SK-N-MC (cell line): ENCODE data around the gene F12.

Source experiments
- DNase-seq: peaks from one replicate; pipeline ENCODE4 v3.0.0-alpha.2; 2011; ENCODE audit warnings: low read depth, low spot score
- H3K27ac ChIP-seq: fragments of 200-600 bp; sonication (generic); 2 replicates; pipeline ENCODE4 v1.5.1; 2016; ENCODE audit warnings: mixed run types
- H3K36me3 ChIP-seq: fragments of 200-600 bp; sonication (generic); 2 replicates; pipeline ENCODE4 v1.6.1; 2017; ENCODE audit warnings: antibody characterized with exemption, low read length, mixed read lengths; ENCODE audit not compliant: insufficient read depth
- H3K4me3 ChIP-seq: fragments of 200-600 bp; sonication (generic); 2 replicates; pipeline ENCODE4 v1.5.1; 2016
- H3K9ac ChIP-seq: fragments of 200-600 bp; sonication (generic); 2 replicates; pipeline ENCODE4 v1.8.0; 2017; ENCODE audit warnings: mixed run types, mixed read lengths; ENCODE audit not compliant: insufficient read length
- H3K9me3 ChIP-seq: fragments of 200-600 bp; sonication (generic); 2 replicates; pipeline ENCODE4 v1.6.1; 2017; ENCODE audit warnings: low read depth, mild to moderate bottlenecking, antibody characterized with exemption, low read length, moderate library complexity, mixed read lengths
- EZH2 ChIP-seq: fragments of 200-600 bp; sonication (generic); IDR thresholded peaks from one replicate; pipeline ENCODE4 v1.6.1; 2017; ENCODE audit warnings: antibody characterized with exemption
- FOXP2 ChIP-seq: optimal IDR thresholded peaks from 2 replicates; pipeline ENCODE3; 2011; ENCODE audit warnings: mild to moderate bottlenecking, moderate library complexity; ENCODE audit not compliant: insufficient read depth; ENCODE audit errors: extremely low read length, control extremely low read depth
- POLR2AphosphoS5 ChIP-seq: IDR thresholded peaks from 2 replicates; pipeline ENCODE4 v1.6.1; 2012; ENCODE audit warnings: mild to moderate bottlenecking, low read depth, low read length, borderline replicate concordance

The F12 gene

GRCh38 chr5:177412603-177413233 lies 3.4 kb upstream of the F12 start:
- no peak for TF ChIP-seq POLR2AphosphoS5
- no peak for TF ChIP-seq FOXP2
- TF ChIP-seq EZH2, result no peak
- no peak overlapping the region for H3K9ac ChIP-seq

GRCh38 chr5:177410575-177410974 lies 1.2 kb upstream of the F12 start:
- no peak for TF ChIP-seq POLR2AphosphoS5
- no peak for TF ChIP-seq EZH2
- TF ChIP-seq FOXP2, result no peak
- no peak overlapping the region for H3K9ac ChIP-seq
- no peak overlapping the region for H3K4me3 ChIP-seq
- no peak overlapping the region for H3K27ac ChIP-seq
- DNase-seq, result no peak
- no peaks in the 10 kb centered on the region for H3K36me3 ChIP-seq
- H3K9me3 ChIP-seq, result no peaks in the 10 kb centered on the region

More at GRCh38 chr5:177412603-177413233, 3.4 kb upstream of the F12 start:
- DNase-seq, result no peak
- Histone ChIP-seq H3K9me3 (no peaks in the 10 kb centered on the region), H3K36me3 (no peaks in the 10 kb centered on the region), H3K4me3 (no peak overlapping the region), H3K27ac (no peak overlapping the region)

GRCh38 chr5:177405805-177406204 lies 3.6 kb downstream of the F12 start:
- H3K4me3 ChIP-seq, result no peak overlapping the region
- H3K9ac ChIP-seq, result no peak overlapping the region
- DNase-seq, result no peak
- no peaks in the 10 kb centered on the region for H3K36me3 ChIP-seq
- no peak overlapping the region for H3K27ac ChIP-seq
- TF ChIP-seq EZH2 (no peak), POLR2AphosphoS5 (no peak), FOXP2 (no peak)
- H3K9me3 ChIP-seq, result no peaks in the 10 kb centered on the region

GRCh38 chr5:177405312-177405711 lies 4.1 kb downstream of the F12 start:
- no peak overlapping the region for H3K4me3 ChIP-seq
- no peaks in the 10 kb centered on the region for H3K9me3 ChIP-seq
- no peak for DNase-seq
- H3K27ac ChIP-seq, result no peak overlapping the region
- TF ChIP-seq FOXP2 (no peak), POLR2AphosphoS5 (no peak)
- H3K9ac ChIP-seq, result no peak overlapping the region
- no peaks in the 10 kb centered on the region for H3K36me3 ChIP-seq

- Histone ChIP-seq H3K9ac (no peak overlapping the region), H3K4me3 (peak overlapping the region; percentile 78), H3K9me3 (no peaks in the 10 kb centered on the region), H3K27ac (no peak overlapping the region), H3K36me3 (no peaks in the 10 kb centered on the region)
- DNase-seq, result no peak
- no peak for TF ChIP-seq POLR2AphosphoS5
- no peak for TF ChIP-seq EZH2
- TF ChIP-seq FOXP2, result no peak
Observed at GRCh38 chr5:177404641-177405179, 4.7 kb downstream of the F12 start.

GRCh38 chr5:177403792-177404640 lies 5.3 kb downstream of the F12 start:
- TF ChIP-seq FOXP2 (no peak), POLR2AphosphoS5 (no peak), EZH2 (no peak)
- DNase-seq, result no peak
- Histone ChIP-seq H3K4me3 (peak overlapping the region; percentile 78), H3K36me3 (no peaks in the 10 kb centered on the region), H3K9ac (no peak overlapping the region), H3K9me3 (no peaks in the 10 kb centered on the region), H3K27ac (no peak overlapping the region)

- no peak for DNase-seq
- no peaks in the 10 kb centered on the region for H3K9me3 ChIP-seq
- TF ChIP-seq POLR2AphosphoS5, result no peak
- TF ChIP-seq EZH2, result no peak
- no peak for TF ChIP-seq FOXP2
- H3K27ac ChIP-seq, result no peak overlapping the region
- H3K9ac ChIP-seq, result no peak overlapping the region
- H3K36me3 ChIP-seq, result no peaks in the 10 kb centered on the region
- peak overlapping the region; percentile 78 for H3K4me3 ChIP-seq
Observed at GRCh38 chr5:177403102-177403791, 6.1 kb downstream of the F12 start.

- Histone ChIP-seq H3K27ac (no peak overlapping the region), H3K9ac (no peak overlapping the region), H3K9me3 (no peaks in the 10 kb centered on the region), H3K4me3 (peak overlapping the region; percentile 78), H3K36me3 (no peaks in the 10 kb centered on the region)
- DNase-seq, result no peak
- TF ChIP-seq EZH2 (no peak), POLR2AphosphoS5 (no peak), FOXP2 (no peak)
Observed at GRCh38 chr5:177402271-177403043, 6.9 kb downstream of the F12 start.
